GM21528 (cell line): ENCODE results near the gene C22orf31.
A peak's percentile ranks its signal among the peaks of the same experiment; 100 is the strongest.

Source experiments
- ATAC-seq: cut with Tn5 transposase; IDR thresholded peaks from one replicate; pipeline ENCODE4 v1.9.1; 2021; ENCODE audit warnings: mild to moderate bottlenecking, moderate library complexity; ENCODE audit not compliant: unreplicated experiment, low FRiP score

The C22orf31 gene

DNA sequence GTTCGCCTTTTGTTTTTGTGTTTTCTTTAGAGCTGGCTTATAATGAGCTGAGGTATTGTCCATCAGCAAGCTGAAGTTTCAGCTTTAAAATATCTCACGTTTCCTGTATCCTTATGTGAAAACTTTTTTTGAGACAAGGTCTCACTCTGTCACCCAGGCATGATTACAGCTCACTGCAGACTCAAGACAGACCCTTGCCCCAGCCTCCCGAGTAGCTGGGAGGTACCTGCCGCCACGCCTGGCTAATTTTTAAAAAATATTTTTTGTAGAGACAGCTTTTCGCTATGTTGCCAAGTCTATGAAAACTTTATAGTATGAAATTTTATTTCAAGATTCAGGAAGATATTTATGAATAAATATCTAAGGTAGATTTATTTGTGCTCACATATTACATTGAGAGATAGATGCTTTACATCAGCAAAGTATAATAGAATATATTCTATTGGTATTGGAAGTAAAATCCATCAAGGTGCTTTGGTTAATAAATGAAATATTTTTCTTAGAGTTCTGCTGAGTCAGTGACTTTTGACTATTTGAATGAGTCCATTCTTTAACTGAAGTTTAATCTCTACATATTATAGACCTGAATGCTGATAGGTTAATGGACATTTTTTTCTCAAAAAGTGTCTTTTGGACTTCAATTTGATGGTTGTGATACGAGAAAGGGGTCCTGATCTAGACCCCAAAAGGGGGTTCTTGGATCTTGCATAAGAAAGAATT, 21.4 kb upstream of the C22orf31 start:
- no peak for ATAC-seq

DNA sequence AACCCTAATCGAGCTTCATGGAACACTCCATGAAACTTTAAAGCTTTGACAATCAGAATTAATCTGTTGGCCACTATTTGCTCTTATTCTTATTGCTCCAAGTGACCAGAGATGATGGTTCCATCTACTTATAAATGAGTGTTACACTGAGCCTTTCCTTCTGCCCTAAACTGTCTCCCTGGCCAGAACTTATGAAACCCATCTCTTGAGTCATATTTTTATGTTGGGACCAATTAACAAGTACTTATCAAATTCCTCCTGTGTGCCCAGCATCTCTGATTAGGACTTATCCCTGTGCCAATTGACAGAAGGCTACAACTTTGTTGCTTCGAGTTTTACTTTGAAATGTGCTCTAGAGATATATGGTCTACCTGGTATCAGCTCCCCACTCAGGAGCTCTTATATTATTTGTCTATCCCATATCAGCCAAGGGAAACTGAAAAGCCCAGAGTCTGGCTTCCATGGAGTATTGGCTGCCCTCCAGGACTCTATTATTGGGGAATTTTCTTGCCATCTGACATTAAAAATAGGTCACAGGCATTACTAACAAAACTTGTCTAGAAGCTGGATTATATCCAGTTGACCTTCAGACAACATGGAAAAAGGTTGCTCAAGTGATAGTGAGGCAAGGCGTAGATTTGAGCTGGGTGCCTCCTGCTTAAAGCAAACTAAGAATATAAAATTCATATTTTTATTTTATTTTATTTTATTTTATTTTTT, 20.0 kb upstream of the C22orf31 start:
- ATAC-seq: no peak

DNA sequence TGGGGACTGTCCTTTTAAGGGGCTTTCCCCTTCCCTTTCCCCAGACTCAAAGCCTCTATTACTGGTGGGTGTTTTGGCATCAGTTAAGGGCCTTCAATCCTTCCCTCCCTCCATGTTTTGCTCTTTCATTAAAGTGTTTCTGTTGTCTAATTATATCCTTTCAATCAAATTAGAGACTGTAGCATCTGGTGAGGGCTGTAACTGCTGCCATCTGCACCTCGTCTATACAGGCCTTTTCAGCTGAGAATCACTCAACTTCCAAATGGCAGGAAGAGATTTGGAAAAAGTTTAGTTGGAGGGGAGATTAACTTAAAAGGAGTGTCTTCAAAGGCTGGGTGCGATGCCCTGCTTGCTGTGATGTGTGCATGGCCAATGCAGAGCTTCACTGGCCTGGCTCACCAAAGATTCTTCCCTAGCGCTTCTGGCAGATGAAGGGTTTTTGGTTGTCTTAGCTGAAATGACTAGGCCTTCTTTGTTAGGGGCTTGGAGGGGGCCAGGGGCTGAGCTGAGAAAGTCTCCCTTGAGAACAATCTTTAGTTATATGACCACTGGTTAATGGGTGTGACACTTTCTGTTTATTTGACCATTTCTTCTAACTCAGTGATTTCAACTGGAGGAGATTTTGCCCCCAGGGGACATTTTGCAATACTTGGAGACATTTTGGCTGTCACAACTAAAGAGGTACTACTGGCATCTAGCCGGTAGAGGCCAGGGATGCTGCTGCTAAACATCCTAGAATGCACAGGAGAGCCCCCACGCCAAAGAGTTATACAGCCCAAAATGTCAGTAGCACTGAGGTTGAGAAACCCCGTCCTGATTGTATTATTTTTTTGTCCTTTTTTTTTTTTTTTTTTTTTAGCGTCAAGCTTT, 18.7 kb upstream of the C22orf31 start:
- no peak for ATAC-seq

DNA sequence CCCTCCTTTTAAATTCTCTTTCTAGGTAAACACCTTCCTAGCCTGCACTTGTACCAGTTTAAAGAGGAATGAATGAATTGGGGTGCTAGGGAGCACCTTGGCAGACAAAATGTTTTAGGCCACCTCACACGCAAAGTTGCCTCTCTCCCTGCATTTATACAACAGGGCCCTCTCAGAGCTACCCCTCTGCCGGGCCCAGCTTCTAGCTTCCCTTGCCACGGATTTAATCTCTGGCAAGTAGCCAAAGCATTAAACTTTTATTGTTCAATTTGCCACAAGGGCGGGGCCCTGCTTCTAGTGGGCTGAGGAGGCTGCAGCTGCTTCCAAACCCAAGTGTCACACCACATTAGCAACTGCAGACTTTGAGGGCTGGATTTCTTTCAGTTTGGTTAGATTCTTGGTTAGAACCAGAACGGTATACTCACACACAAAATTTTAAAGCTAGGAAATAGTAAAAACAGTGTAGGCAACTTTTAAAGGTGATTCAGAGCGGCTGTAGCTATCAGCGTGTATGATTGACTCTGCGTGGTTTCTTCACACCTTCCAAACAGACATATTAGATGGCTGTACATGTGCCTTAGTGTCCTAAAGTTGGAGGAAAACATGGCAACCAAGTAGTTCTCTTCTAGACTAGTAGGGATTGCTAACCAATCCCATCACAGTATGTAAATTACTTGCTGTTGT, 17.7 kb upstream of the C22orf31 start:
- no peak for ATAC-seq

DNA sequence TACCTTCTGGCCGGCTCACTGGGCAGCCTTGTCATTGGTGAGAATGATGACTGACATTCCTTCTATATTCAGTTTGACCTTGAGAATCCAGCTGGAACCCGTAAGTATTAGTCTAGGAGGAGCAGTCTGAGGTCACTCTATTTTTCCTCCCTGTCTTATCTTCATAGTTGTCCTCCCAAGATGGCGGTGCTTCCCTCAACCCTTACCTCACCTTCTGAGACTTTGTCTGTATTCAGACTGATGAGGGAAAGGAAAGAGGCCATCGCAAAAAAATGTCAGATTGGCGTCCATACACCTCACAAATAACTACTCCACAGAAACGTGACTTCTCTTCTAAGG, 17.2 kb upstream of the C22orf31 start:
- no peak for ATAC-seq

DNA sequence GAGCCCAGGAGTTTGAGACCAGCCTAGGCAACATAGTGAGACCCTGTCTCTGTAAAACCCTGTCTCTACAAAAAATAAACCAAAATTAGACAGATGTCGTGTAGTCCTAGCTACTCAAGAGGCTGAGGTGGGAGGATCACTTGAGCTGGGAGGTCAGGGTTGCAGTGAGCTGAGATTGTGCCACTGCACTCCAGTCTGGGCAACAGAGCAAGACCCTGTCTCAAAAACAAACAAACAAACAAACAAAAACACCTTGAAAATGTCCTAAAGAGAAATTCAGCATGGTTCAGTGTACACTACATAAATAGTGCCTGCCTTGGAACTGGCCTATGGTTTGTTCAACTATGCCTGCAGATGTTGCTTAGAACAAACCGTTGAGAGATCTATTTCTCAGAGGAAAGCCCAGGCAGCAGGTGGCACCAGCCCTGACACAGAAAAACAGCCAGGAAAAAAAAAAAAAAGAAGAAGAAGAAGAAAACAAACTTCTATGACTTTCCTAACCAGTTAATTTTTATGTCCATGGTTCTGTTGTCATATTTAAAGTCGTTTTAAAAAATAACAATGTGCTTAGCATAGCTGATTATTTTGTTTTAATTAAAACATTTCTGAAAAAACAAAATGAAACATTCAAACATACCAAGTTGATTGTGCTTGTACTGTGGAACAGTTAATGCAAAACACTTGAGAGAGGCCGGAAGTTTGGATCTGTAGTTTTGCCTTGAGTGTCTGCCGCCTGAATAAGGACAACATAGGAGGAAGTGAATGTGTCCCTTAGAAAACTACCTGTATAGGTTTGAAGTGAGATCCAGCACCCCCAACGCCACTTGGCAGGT, 16.6 kb upstream of the C22orf31 start:
- ATAC-seq: no peak

DNA sequence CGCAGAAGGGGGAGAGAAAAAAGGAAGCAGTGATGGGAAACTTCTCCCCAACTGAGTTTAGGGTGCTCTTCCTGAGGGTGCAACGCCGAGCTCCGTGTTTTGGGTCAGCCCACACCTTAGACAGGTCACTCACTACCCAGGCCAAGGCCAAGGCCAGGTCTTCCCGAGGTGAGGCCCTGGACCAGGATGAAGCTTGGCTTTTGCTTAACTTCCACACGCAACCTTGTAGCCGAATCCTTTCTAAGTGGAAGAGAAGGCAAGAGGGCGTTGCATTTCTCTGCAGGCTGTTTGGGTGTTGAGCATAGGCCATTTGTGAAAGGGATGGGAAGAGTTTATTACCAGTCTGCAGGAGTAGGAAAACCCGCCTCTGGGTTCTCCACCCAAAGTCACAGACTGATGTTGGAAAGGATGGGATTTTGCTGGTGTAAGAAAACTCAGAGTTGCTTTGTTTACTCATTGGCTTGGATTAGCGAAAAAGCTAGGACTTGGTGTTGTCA, 12.7 kb upstream of the C22orf31 start:
- no peak for ATAC-seq

DNA sequence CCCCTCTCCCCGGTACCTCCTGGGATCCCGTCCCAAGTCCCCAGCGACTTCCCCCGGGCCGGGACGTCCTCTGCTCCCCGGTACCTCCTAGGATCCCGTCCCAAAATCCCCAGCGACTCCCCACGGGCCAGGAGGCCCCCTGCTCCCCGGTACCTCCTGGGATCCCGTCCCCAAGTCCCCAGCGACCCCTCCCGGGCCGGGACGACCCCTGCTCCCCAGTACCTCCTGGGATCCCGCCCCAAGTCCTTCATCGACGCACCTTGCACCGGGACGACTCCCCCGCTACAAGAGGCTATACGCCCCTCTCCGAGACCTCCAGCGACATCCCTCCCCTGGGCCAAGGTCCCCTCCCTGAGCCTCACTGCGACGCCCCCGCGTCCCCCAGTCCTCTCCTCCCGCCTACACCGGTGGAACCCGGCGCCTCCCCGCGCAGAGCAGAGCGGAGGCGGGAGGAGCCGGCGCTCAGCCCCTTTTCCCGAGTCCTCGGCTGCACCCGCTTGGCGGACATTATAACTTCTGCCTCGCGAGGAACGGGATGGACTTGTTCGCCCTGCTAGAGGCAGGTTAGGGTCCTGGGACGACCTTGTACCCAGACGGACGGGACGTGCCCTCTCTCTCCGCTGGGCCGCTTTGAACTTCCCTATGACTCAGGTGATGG, 12.1 kb upstream of the C22orf31 start:
- ATAC-seq: no peak

DNA sequence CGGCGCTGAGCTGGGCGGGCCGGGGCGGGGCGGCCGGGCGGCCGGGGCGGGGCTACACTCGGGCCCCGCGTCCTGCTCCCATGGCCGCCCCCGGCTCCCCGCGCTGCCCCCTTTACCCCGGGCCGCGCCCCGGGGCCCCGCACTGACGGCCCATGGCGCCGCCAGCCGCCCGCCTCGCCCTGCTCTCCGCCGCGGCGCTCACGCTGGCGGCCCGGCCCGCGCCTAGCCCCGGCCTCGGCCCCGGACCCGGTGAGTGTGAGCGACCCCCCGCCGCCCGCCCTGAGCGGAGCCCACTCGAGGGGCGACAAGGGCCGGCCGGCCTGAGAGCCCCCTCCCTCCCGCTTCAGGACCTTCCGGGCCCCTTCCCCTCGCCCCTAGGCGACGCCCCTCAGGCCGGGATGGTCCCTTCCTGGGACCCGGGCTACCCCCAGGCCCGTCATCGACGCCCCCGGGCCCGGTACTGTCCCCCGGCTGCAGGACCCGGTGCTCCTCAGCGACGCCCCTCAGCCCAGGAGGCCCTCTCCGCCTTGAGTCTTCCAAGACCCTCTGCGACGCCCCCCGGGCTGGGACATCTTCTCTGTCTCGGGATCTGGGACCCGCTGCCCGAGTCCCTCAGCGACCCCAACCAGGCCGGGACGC, 11.5 kb upstream of the C22orf31 start, which contains the start of gene KREMEN1:
KREMEN1 (plus strand) TSS at position 57 of the 639 bp plus-strand sequence; CDS start at position 153, 96 bp downstream.
- ATAC-seq: no peak

DNA sequence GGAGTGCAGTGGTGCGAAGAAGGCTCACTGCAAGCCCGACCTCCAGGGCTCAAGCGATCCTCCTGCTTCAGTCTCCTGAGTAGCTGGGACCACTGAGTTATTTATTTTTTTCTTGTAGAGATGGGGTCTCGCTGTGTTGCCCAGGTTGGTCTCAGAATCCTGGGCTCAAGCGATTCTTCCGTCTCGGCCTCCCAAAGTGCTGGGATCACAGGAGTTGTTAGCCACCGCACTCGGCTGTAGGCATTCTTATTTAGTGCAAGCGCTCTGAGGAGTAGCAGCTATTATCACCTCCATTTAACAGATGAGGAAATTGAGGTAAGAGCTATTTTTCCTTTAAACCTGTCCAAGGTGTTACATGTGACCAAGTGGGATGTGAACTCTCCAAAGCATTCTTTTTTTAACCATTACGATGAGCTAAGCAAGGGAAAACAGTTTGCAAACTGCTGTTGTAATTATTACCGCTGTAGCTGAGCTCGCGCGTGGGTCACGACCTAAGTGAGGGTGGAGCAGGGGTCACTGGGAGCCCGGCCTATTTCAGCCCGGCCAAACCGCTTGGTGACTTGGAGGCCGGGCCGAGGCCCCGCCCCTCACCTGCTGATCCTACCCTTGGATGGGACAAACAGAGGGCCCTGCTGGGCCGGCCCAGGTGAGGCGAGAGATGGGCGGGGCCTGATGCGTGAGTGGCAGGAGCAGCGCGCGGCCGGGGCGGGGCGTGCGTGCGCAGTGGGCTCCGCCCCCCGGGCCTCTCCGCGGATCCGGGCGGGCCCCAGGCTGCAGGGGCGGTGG, 10.8 kb upstream of the C22orf31 start:
- ATAC-seq: peak; percentile 81

DNA sequence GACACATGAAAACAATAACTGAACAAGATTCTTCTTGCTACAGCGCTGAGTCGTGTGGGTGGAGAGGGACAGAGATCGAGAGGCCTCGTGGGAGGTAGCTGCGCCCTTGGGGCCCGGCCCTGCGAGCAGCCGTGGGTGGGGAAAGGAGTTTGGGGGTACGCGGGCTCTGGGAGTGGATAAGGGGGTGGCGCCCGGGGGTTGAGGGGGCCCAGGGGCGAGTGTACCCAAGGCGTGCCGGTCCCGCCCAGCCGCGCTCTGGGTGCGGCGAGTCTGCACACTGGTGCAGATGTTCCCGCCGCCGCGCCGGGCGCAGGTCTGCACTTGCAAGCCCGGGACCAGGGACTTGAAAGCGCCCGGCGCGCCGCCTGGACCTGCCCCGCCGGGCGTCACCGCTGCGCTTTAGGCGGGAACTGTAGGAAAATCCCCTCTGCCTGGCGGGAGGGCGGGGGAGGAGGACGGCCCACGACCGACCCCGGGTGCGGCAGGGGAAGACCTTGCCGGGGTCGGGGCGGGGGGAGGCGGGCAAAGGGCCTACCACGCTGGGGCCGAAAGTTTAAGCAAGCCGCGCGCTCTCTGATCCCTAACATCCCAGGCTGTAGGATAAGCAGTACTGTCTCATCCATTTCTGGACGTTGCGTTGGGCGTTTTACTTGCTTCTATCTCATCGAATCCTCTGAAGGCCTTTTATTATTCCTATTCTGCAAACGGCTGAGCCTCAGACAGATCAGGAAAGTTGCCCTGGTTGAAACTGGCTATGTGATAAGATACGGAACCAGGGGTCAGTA, 9.8 kb upstream of the C22orf31 start:
- ATAC-seq: no peak

DNA sequence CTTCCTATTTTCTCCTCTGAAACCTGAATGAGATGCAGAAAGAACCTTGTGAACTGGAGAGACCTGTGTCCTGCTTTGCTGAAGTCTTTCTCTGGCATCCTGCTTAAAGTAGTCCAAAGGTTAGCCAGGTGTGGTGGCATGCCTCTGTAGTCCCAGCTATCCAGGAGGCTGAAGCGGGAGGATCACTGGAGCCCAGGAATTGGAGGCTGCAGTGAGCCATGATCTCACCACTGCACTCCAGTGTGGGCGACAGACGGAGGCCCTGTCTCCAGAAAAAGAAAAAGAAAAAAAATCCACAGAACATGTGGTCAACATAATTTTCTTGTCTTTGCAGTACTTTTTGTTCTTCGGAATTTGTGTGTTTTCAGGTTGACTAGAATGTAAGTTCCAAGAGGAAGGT, 8.9 kb upstream of the C22orf31 start:
- no peak for ATAC-seq

DNA sequence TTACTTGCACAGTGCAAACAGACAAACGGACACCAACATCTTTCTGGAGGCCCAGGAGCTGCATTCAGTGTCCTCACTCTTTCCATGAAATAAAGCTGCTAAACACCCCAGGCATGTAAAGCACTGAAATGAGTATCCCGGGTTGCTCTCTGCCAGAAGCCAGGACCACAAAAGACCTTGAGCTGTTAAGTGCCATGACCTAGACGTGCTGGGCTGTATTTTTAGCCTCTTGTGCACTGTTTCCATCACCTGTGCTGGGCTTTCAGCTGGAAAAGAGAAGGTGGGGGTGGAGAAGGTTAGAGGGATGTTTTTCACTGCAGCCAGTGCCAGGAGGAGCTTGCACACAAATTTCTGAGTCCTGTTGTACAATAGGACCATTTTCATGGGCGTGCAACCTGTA, 7.8 kb upstream of the C22orf31 start:
- no peak for ATAC-seq

DNA sequence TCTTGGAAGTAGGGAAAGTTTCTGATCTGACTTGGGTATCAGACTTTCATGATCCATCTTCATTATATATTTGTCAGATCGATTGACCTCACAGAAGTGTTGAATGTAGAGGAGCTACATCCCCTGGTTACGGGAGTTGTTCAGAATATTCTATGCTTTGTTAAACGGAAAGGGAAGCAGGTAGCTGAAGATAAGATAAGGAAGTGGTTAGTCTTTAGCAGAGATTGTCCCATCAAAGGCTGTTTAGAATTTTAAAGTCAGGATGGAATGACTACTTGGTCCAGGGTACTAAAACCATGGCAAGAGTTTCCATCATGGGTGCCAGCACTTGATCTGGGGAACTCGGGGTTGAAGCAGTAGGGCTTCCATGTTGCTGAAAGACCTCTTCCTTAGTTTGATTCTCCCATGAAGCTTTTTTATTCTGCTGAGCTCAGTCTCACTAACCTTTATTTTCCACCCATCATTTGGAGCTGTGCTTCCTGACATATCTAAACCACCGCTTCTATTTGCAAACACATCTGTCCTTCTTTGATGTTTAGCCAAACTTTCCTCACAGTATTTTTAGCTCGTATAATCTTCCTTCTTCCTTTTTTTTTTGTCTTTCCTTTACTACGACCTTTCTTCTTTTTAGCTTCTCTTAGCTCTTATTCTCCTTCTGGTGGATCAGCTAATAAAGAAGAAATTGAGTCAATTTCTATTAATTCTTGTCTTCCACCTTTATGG, 4.0 kb upstream of the C22orf31 start:
- no peak for ATAC-seq

DNA sequence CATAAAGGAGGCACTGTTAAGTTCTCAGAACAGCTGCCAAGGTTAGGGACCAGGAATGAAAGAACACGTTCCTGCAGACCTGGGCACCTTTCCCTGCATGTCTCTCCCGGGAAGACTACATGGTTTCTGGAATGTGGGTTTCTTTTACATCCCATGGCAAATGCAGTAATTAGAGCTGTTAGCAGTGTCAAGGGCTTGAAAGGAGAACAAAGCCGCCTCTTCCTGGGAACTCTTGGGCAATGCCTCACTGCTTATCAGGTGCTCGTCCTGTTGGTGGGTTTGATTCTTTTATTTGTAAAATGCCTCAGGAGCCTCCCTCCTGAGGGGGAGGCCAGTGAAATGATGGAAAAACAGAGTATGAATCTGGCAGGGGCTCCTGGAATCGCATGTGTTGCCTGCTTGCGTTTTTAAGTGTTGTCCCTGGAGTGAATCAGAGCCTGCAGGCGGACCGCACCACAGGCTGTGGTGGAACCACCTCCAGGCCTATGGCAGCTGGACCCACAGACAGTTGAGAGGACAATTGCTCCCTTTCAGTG, 723 bp upstream of the C22orf31 start:
- no peak for ATAC-seq

DNA sequence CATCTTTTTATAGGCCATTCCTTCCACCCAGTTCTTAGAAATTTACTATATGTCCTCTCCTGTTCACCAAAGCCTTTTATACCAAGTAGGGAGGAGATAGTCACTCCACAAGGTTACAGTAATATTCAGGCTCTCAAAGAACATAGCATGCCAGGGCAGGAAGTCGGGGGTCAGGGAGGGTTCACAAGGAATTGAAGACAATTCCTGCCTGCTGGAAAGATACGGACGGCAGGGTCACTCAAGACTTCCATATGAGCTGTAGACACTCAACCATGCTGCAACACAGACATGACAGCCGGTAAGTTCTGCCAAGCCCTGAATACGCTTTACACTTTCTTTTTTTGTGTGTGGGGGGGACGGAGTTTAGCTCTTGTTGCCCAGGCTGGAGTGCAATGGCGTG, 700 bp downstream of the C22orf31 start:
- no peak for ATAC-seq
